Bronchial epithelial cell (primary cell): ENCODE results near the gene RYR2. TPM values are rescaled to one million over a fixed set of nuclear protein-coding genes. Genes with fewer than 3 reads are reported as not detected.

Source experiments
- DNase-seq: peaks from one replicate; pipeline ENCODE4 v3.0.0-alpha.2; 2010; ENCODE audit warnings: low read depth
- FAIRE-seq: peaks from 2 replicates; lab custom pipeline; 2011; peaks lifted over from hg19 to GRCh38; lab: Jason Lieb, UNC
- H3K27me3 ChIP-seq: 2 replicates; pipeline ENCODE4 v1.5.1; 2011; ENCODE audit warnings: low read length; ENCODE audit not compliant: control insufficient read depth, insufficient read depth
- H3K36me3 ChIP-seq: 2 replicates; pipeline ENCODE4 v1.5.1; 2011; ENCODE audit warnings: low read length; ENCODE audit not compliant: control insufficient read depth, insufficient read depth
- H3K4me3 ChIP-seq: 2 replicates; pipeline ENCODE4 v1.5.1; 2011; ENCODE audit warnings: mild to moderate bottlenecking, low read depth, low read length, control low read depth
- CTCF ChIP-seq: IDR thresholded peaks from 2 replicates; pipeline ENCODE4 v1.5.1; 2011; ENCODE audit warnings: mild to moderate bottlenecking, moderate library complexity, low read length, control low read depth, inconsistent platforms; ENCODE audit not compliant: insufficient read depth, severe bottlenecking
- total RNA-seq: library from RNA; depleted of rRNA; stranded (reverse); fragments of >200 nt; gene quantifications from 2 replicates; pipeline ENCODE4 v1.2.1, GENCODE V29; 2014

RYR2 gene
- total RNA-seq, 1 donor from 2014 or later: not detected

- no peak for DNase-seq
- no peak for FAIRE-seq
- Histone ChIP-seq H3K36me3 (no peaks in the 10 kb centered on the region), H3K4me3 (no peak overlapping the region), H3K27me3 (no peaks in the 10 kb centered on the region)
- TF ChIP-seq CTCF: no peak
Measured at GRCh38 chr1:237640966-237641365, 599.0 kb downstream of the RYR2 start.

GRCh38 chr1:237650809-237651208, 608.8 kb downstream of the RYR2 start:
- no peak for TF ChIP-seq CTCF
- Histone ChIP-seq H3K36me3 (no peaks in the 10 kb centered on the region), H3K4me3 (no peak overlapping the region), H3K27me3 (no peaks in the 10 kb centered on the region)
- FAIRE-seq: no peak
- DNase-seq: no peak

- TF ChIP-seq CTCF: no peak
- DNase-seq (no peak), FAIRE-seq (no peak)
- no peaks in the 10 kb centered on the region for H3K27me3 ChIP-seq
- no peaks in the 10 kb centered on the region for H3K36me3 ChIP-seq
- H3K4me3 ChIP-seq: no peak overlapping the region
Measured at GRCh38 chr1:237655778-237656177, 613.8 kb downstream of the RYR2 start.

- no peak for TF ChIP-seq CTCF
- H3K36me3 ChIP-seq: no peaks in the 10 kb centered on the region
- FAIRE-seq (no peak), DNase-seq (no peak)
- no peak overlapping the region for H3K4me3 ChIP-seq
- H3K27me3 ChIP-seq: no peaks in the 10 kb centered on the region
Measured at GRCh38 chr1:237664348-237664747, 622.4 kb downstream of the RYR2 start.

GRCh38 chr1:237670302-237670701, 628.3 kb downstream of the RYR2 start:
- Histone ChIP-seq H3K27me3 (no peaks in the 10 kb centered on the region), H3K36me3 (no peaks in the 10 kb centered on the region), H3K4me3 (no peak overlapping the region)
- DNase-seq (peak; percentile 3), FAIRE-seq (no peak)
- TF ChIP-seq CTCF: no peak

- H3K4me3 ChIP-seq: no peak overlapping the region
- no peak for TF ChIP-seq CTCF
- no peak for FAIRE-seq
- no peaks in the 10 kb centered on the region for H3K27me3 ChIP-seq
- no peaks in the 10 kb centered on the region for H3K36me3 ChIP-seq
- DNase-seq: no peak
Measured at GRCh38 chr1:237671262-237671661, 629.3 kb downstream of the RYR2 start.
